B cell (primary cell): Measurements from ENCODE around the gene IGSF8. TPM values are rescaled to one million over a fixed set of nuclear protein-coding genes. Genes with fewer than 3 reads are reported as not detected.

Experiments
- ATAC-seq: fragments of 200-7000 bp; cut with Tn5 transposase; one replicate; pipeline ENCODE4 v1.10.0; 2021; ENCODE audit warnings: low read depth, mild to moderate bottlenecking, moderate number of reproducible peaks, moderate library complexity
- CTCF ChIA-PET: fragments of 350-600 bp; sonication (Branson Sonifier 250); formaldehyde crosslinking; loops from one replicate; lab custom pipeline; 2021; ENCODE audit warnings: antibody characterized with exemption, inconsistent platforms; lab: Charles Lee
- POLR2A ChIA-PET: fragments of 350-600 bp; sonication (Branson Sonifier 250); formaldehyde crosslinking; loops from one replicate; lab custom pipeline; 2021; ENCODE audit warnings: antibody characterized with exemption; lab: Charles Lee
- DNase-seq: peaks from one replicate; pipeline ENCODE4 v3.0.0; 2013
- H2AFZ ChIP-seq: 2 replicates; pipeline ENCODE4 v1.6.1; 2012; ENCODE audit warnings: mild to moderate bottlenecking, low read depth, low read length; ENCODE audit not compliant: insufficient read depth, poor library complexity, severe bottlenecking
- H3K27ac ChIP-seq, 2 donors: 1 replicate in 1 of 2; 2 replicates in 1 of 2; pipeline ENCODE4 v1.5.1; 2012 to 2013; ENCODE audit warnings: low read length in 2 of 2, mild to moderate bottlenecking in 2 of 2, moderate library complexity in 1 of 2
- H3K27me3 ChIP-seq, 4 experiments: fragments of 200-600 bp in 1 of 4; sonication (generic) in 1 of 4; replicated peaks in 1 of 4; 1 replicate in 2 of 4; 2 replicates in 2 of 4; pipeline versions ENCODE4 v1.6.1 to v1.7.0; 2013 to 2016; ENCODE audit warnings: low read length in 3 of 4, mild to moderate bottlenecking in 2 of 4, mixed read lengths in 1 of 4, moderate library complexity in 1 of 4; ENCODE audit not compliant: insufficient read depth in 4 of 4, control insufficient read depth in 3 of 4; ENCODE audit errors: control extremely low read depth in 1 of 4
- H3K36me3 ChIP-seq, 2 experiments: replicated peaks in 1 of 2; 1 replicate in 1 of 2; 2 replicates in 1 of 2; pipeline versions ENCODE4 v1.6.1 to v1.7.1; 2013; ENCODE audit warnings: low read length in 1 of 2; ENCODE audit not compliant: insufficient read depth in 2 of 2, control insufficient read depth in 1 of 2; ENCODE audit errors: control extremely low read depth in 1 of 2, extremely low read depth in 1 of 2
- H3K4me1 ChIP-seq, 2 donors: fragments of 200-600 bp in 1 of 2; sonication (generic) in 1 of 2; 1 replicate in 1 of 2; 2 replicates in 1 of 2; pipeline versions ENCODE4 v1.5.1 to v1.6.1; 2013 to 2017; ENCODE audit warnings: low read length in 2 of 2; ENCODE audit not compliant: control insufficient read depth in 2 of 2, insufficient read depth in 2 of 2
- H3K4me2 ChIP-seq: replicated peaks from 2 replicates; pipeline ENCODE3; 2012; ENCODE audit warnings: mild to moderate bottlenecking, low read depth, low read length; ENCODE audit not compliant: poor library complexity, severe bottlenecking
- H3K4me3 ChIP-seq, 5 experiments: fragments of 200-600 bp in 1 of 5; sonication (generic) in 1 of 5; 1 replicate in 3 of 5; 2 replicates in 2 of 5; pipeline versions ENCODE4 v1.5.1 to v1.7.0; 2011 to 2016; ENCODE audit warnings: low read length in 4 of 5, mild to moderate bottlenecking in 4 of 5, low read depth in 2 of 5, control low read depth in 1 of 5, moderate library complexity in 1 of 5; ENCODE audit not compliant: insufficient read depth in 1 of 5; ENCODE audit errors: control extremely low read depth in 1 of 5, extremely low read depth in 1 of 5
- H3K79me2 ChIP-seq: fragments of 200-600 bp; sonication (generic); one replicate; pipeline ENCODE4 v1.6.0; 2016; ENCODE audit warnings: low read length; ENCODE audit not compliant: control insufficient read depth, insufficient read depth
- H3K9ac ChIP-seq: fragments of 200-600 bp; sonication (generic); 2 replicates; pipeline ENCODE4 v1.6.1; 2017; ENCODE audit warnings: mild to moderate bottlenecking, low read length, moderate library complexity
- H3K9me3 ChIP-seq, 3 donors: one replicate each; pipeline versions ENCODE4 v1.6.1 to v1.7.1; 2013; ENCODE audit warnings: low read length in 2 of 3; ENCODE audit not compliant: control insufficient read depth in 2 of 3, insufficient read depth in 1 of 3; ENCODE audit errors: control extremely low read depth in 1 of 3
- H4K20me1 ChIP-seq: 2 replicates; pipeline ENCODE4 v1.6.0; 2012; ENCODE audit warnings: mild to moderate bottlenecking, low read length; ENCODE audit not compliant: insufficient read depth, control insufficient read depth, poor library complexity, severe bottlenecking
- H3K27ac Mint-ChIP-seq: one replicate; pipeline ENCODE4 v1.8.0; 2021; ENCODE audit warnings: mixed read lengths
- H3K27me3 Mint-ChIP-seq: one replicate; pipeline ENCODE4 v1.8.0; 2021; ENCODE audit warnings: mixed read lengths
- H3K4me1 Mint-ChIP-seq: one replicate; pipeline ENCODE4 v1.8.0; 2021; ENCODE audit warnings: mixed read lengths
- H3K4me3 Mint-ChIP-seq: one replicate; pipeline ENCODE4 v1.8.0; 2021; ENCODE audit warnings: mixed read lengths
- H3K9me3 Mint-ChIP-seq: one replicate; pipeline ENCODE4 v1.8.0; 2022; ENCODE audit warnings: mixed read lengths; ENCODE audit not compliant: insufficient read depth
- EZH2 ChIP-seq: IDR thresholded peaks from 2 replicates; pipeline ENCODE4 v1.6.1; 2012; ENCODE audit warnings: borderline replicate concordance, low read depth, mild to moderate bottlenecking, moderate library complexity, low read length; ENCODE audit not compliant: insufficient read depth, poor library complexity, severe bottlenecking
- WGBS: methylation state at CpG from one replicate; pipeline ENCODE4 v1.1.5; 2013; ENCODE audit warnings: missing lambda C conversion rate; ENCODE audit not compliant: insufficient coverage; 5-methylcytosine and 5-hydroxymethylcytosine counted together
- intact Hi-C: fragments of 100-400 bp; cut with micrococcal nuclease; formaldehyde crosslinking; loops from one replicate; pipeline ENCODE4 v1.10.0; 2022
- polyA plus RNA-seq: library from polyadenylated mRNA; depleted of rRNA; stranded (reverse); fragments of >200 nt; gene quantifications from 2 replicates; pipeline ENCODE4 v1.2.3, GENCODE V29; 2012
- total RNA-seq, 2 donors: library from RNA; stranded (reverse); fragments of 120-200 nt in 1 of 2; gene quantifications; 1 replicate in 1 of 2; 2 replicates in 1 of 2; pipeline versions ENCODE4 v1.2.3 to v1.2.4, GENCODE V29; 2013 to 2022
- TF ChIP-seq, protein P1 (sequence below): fragments of 200-600 bp; IDR thresholded peaks from one replicate; pipeline ENCODE4 v1.8.0; 2022; ENCODE audit warnings: antibody characterized with exemption, mild to moderate bottlenecking

IGSF8 gene
- total and polyA plus RNA-seq, 2 donors (not counting 1 experiment from before 2014, with no cell fraction given) = 37.2 to 56.0 TPM

- Histone ChIP-seq H3K9me3 (peaks cover 0 to 4% (median 0%) of the 10 kb centered on the region in 3 donors), H3K4me1 (peaks cover 6 to 9% of the 10 kb centered on the region in 2 donors), H3K79me2 (no peaks in the 10 kb centered on the region), H2AFZ (no peak overlapping the region), H3K4me2 (no peak overlapping the region), H3K27me3 (peaks cover 0 to 51% (median 35%) of the 10 kb centered on the region in 4 experiments), H3K4me3 (no peak overlapping the region), H4K20me1 (no peaks in the 10 kb centered on the region), H3K27ac (no peak overlapping the region), H3K9ac (no peak overlapping the region), H3K36me3 (no peaks in the 10 kb centered on the region)
- Mint-ChIP-seq H3K27me3 (peaks cover 53% of the 10 kb centered on the region), H3K4me1 (peaks cover 12% of the 10 kb centered on the region), H3K9me3 (no peaks in the 10 kb centered on the region), H3K27ac (no peak overlapping the region), H3K4me3 (no peak overlapping the region)
- intact Hi-C loops = no loop called here
- WGBS = 92% methylated on average over 1 of the region's 6 CpGs
- POLR2A ChIA-PET = no interaction called here
- no peak for TF ChIP-seq EZH2
- TF ChIP-seq, protein P1, sequence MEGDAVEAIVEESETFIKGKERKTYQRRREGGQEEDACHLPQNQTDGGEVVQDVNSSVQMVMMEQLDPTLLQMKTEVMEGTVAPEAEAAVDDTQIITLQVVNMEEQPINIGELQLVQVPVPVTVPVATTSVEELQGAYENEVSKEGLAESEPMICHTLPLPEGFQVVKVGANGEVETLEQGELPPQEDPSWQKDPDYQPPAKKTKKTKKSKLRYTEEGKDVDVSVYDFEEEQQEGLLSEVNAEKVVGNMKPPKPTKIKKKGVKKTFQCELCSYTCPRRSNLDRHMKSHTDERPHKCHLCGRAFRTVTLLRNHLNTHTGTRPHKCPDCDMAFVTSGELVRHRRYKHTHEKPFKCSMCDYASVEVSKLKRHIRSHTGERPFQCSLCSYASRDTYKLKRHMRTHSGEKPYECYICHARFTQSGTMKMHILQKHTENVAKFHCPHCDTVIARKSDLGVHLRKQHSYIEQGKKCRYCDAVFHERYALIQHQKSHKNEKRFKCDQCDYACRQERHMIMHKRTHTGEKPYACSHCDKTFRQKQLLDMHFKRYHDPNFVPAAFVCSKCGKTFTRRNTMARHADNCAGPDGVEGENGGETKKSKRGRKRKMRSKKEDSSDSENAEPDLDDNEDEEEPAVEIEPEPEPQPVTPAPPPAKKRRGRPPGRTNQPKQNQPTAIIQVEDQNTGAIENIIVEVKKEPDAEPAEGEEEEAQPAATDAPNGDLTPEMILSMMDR = no peak
- CTCF ChIA-PET = interaction anchor here (0.6 to 8.9 kb wide), 6 partner anchors 9 to 334 kb away, joined by 3 to 112 read pairs (median 4); partner anchors contain the start of gene IGSF8
- no peak for DNase-seq
- ATAC-seq = no peak
Observed at GRCh38 chr1:160080381-160081100, 17.9 kb downstream of the IGSF8 start.

DNA sequence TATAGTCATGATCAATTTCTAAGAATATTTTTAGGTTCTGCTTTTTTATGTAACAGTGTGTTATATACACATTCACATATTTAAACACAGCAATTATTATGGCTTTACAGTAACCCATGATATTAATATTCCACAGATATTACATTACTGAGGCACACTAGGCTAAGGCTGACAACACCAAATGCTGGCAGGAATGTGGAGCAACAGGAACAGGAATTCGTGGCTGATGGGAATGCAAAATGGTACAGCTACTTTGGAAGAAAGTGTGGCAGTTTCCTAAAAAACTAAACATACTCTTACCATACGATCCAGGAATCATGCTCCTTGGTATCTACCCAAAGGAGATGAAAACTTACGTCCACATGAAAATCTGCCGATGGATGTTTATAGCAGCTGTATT lies 19.0 kb downstream of the IGSF8 start:
- H3K4me3 ChIP-seq = no peak overlapping the region
- DNase-seq = no peak
- Mint-ChIP-seq H3K4me1 (peaks cover 8% of the 10 kb centered on the region), H3K27me3 (peaks cover 54% of the 10 kb centered on the region), H3K27ac (no peak overlapping the region), H3K4me3 (no peak overlapping the region), H3K9me3 (no peaks in the 10 kb centered on the region)
- POLR2A ChIA-PET = no interaction called here
- H3K27me3 ChIP-seq = peaks cover 0 to 51% (median 35%) of the 10 kb centered on the region in 4 experiments
- no peaks in the 10 kb centered on the region for H3K36me3 ChIP-seq
- WGBS = no CpG with 5 or more reads among the region's 4 CpGs
- no peak overlapping the region for H3K9ac ChIP-seq
- no peak overlapping the region for H3K4me2 ChIP-seq
- H4K20me1 ChIP-seq = no peaks in the 10 kb centered on the region
- CTCF ChIA-PET = interaction anchor here (0.7 to 4.4 kb wide), 12 partner anchors 10 to 290 kb away, joined by 3 to 46 read pairs (median 6); partner anchors contain the start of gene KCNJ10
- no peak overlapping the region for H3K27ac ChIP-seq
- TF ChIP-seq EZH2 = no peak
- TF ChIP-seq, protein P1 = no peak
- H3K9me3 ChIP-seq = peaks cover 0 to under 1% (median 0%) of the 10 kb centered on the region in 3 donors
- intact Hi-C loops = loop anchor here (5.0 kb wide), 1 partner anchor 142 kb away; no protein-coding TSS in a partner anchor
- no peaks in the 10 kb centered on the region for H3K79me2 ChIP-seq
- ATAC-seq = no peak
- no peak overlapping the region for H2AFZ ChIP-seq
- peaks cover 6 to 9% of the 10 kb centered on the region in 2 donors for H3K4me1 ChIP-seq
